Mesenchymal stem cell (in vitro differentiated cells and primary cell): ENCODE data around the gene DAND5.

ENCODE experiments used
- DNase-seq: peaks from one replicate; pipeline ENCODE4 v3.0.0-alpha.2; 2013
- H2AFZ ChIP-seq: one replicate; pipeline ENCODE4 v1.6.1; 2013; ENCODE audit warnings: low read depth, mild to moderate bottlenecking, control low read depth, inconsistent platforms, low read length, moderate library complexity
- H2AK5ac ChIP-seq: 2 replicates; pipeline ENCODE4 v1.6.1; 2013; ENCODE audit warnings: low read length, moderate library complexity, mild to moderate bottlenecking, inconsistent platforms; ENCODE audit not compliant: severe bottlenecking
- H2BK120ac ChIP-seq: one replicate; pipeline ENCODE4 v1.6.1; 2013; ENCODE audit warnings: low read depth, mild to moderate bottlenecking, inconsistent platforms, low read length, moderate library complexity
- H2BK12ac ChIP-seq, 2 experiments: one replicate each; pipeline ENCODE4 v1.6.1; 2013; ENCODE audit warnings: inconsistent platforms in 2 of 2, low read length in 2 of 2, mild to moderate bottlenecking in 2 of 2, moderate library complexity in 2 of 2, control low read depth in 1 of 2
- H2BK15ac ChIP-seq: one replicate; pipeline ENCODE4 v1.6.1; 2013; ENCODE audit warnings: mild to moderate bottlenecking, low read depth, inconsistent platforms; ENCODE audit not compliant: poor library complexity, severe bottlenecking
- H2BK5ac ChIP-seq: 2 replicates; pipeline ENCODE4 v1.6.1; 2013; ENCODE audit warnings: low read depth, mild to moderate bottlenecking, low read length, control low read depth, inconsistent platforms; ENCODE audit not compliant: poor library complexity, severe bottlenecking
- H3K14ac ChIP-seq, 2 experiments: one replicate each; pipeline ENCODE4 v1.6.1; 2013; ENCODE audit warnings: inconsistent platforms in 2 of 2, low read length in 2 of 2, control low read depth in 1 of 2, mild to moderate bottlenecking in 1 of 2, moderate library complexity in 1 of 2
- H3K18ac ChIP-seq, 2 experiments: one replicate each; pipeline ENCODE4 v1.6.1; 2013; ENCODE audit warnings: inconsistent platforms in 2 of 2, low read length in 2 of 2, control low read depth in 1 of 2, low read depth in 1 of 2, mild to moderate bottlenecking in 1 of 2
- H3K23ac ChIP-seq, 2 experiments: one replicate each; pipeline ENCODE4 v1.6.1; 2013; ENCODE audit warnings: inconsistent platforms in 2 of 2, low read length in 2 of 2, mild to moderate bottlenecking in 2 of 2, moderate library complexity in 2 of 2, control low read depth in 1 of 2
- H3K27ac ChIP-seq: 2 replicates; pipeline ENCODE4 v1.5.1; 2013; ENCODE audit warnings: mild to moderate bottlenecking, moderate library complexity, low read length, control low read depth, inconsistent platforms; ENCODE audit not compliant: poor library complexity, severe bottlenecking
- H3K27me3 ChIP-seq, 2 experiments: 2 replicates each; pipeline versions ENCODE4 v1.6.1 to v1.7.0; 2013; ENCODE audit warnings: low read length in 2 of 2, mild to moderate bottlenecking in 2 of 2, moderate library complexity in 2 of 2, control low read depth in 1 of 2, inconsistent platforms in 1 of 2; ENCODE audit not compliant: control insufficient read depth in 1 of 2, insufficient read depth in 1 of 2
- H3K36me3 ChIP-seq, 2 experiments: 2 replicates each; pipeline versions ENCODE4 v1.6.1 to v1.7.0; 2013; ENCODE audit warnings: low read length in 2 of 2, control low read depth in 1 of 2, inconsistent platforms in 1 of 2, low read depth in 1 of 2, mild to moderate bottlenecking in 1 of 2; ENCODE audit not compliant: insufficient read depth in 2 of 2, control insufficient read depth in 1 of 2
- H3K4ac ChIP-seq, 2 experiments: one replicate each; pipeline ENCODE4 v1.6.1; 2013; ENCODE audit warnings: inconsistent platforms in 2 of 2, low read length in 2 of 2, mild to moderate bottlenecking in 2 of 2, moderate library complexity in 2 of 2, control low read depth in 1 of 2, low read depth in 1 of 2
- H3K4me1 ChIP-seq: 2 replicates; pipeline ENCODE4 v1.6.1; 2013; ENCODE audit warnings: low read depth, low read length, control low read depth; ENCODE audit not compliant: control insufficient read depth, insufficient read depth
- H3K4me2 ChIP-seq: 2 replicates; pipeline ENCODE4 v1.6.1; 2013; ENCODE audit warnings: low read length, mild to moderate bottlenecking, inconsistent platforms; ENCODE audit not compliant: poor library complexity, severe bottlenecking
- H3K4me3 ChIP-seq, 2 experiments: 2 replicates each; pipeline versions ENCODE4 v1.5.1 to v1.7.0; 2013; ENCODE audit warnings: low read length in 2 of 2, mild to moderate bottlenecking in 2 of 2, control low read depth in 1 of 2, low read depth in 1 of 2; ENCODE audit not compliant: insufficient read depth in 1 of 2
- H3K79me1 ChIP-seq: replicated peaks from 2 replicates; pipeline ENCODE4 v1.6.1; 2013; ENCODE audit warnings: mild to moderate bottlenecking, control low read depth, low read length, inconsistent platforms; ENCODE audit not compliant: poor library complexity, severe bottlenecking
- H3K9ac ChIP-seq: 2 replicates; pipeline ENCODE4 v1.7.0; 2013; ENCODE audit warnings: mild to moderate bottlenecking, low read length, moderate library complexity
- H3K9me3 ChIP-seq: 2 replicates; pipeline ENCODE4 v1.7.0; 2013; ENCODE audit warnings: mild to moderate bottlenecking, low read length; ENCODE audit not compliant: control insufficient read depth
- H4K8ac ChIP-seq: one replicate; pipeline ENCODE4 v1.6.1; 2013; ENCODE audit warnings: inconsistent platforms, mild to moderate bottlenecking, low read length, moderate library complexity
- H4K91ac ChIP-seq: one replicate; pipeline ENCODE4 v1.6.1; 2013; ENCODE audit warnings: mild to moderate bottlenecking, low read length, inconsistent platforms
- WGBS: methylation state at CpG from one replicate; pipeline ENCODE4 v1.1.7; 2013; ENCODE audit warnings: mixed read lengths; 5-methylcytosine and 5-hydroxymethylcytosine counted together

DAND5 gene

GRCh38 chr19:12994701-12995595, 25.6 kb downstream of the DAND5 start, which contains the start of gene NFIX:
Gene NFIX, plus strand, starts transcription at chr19:12995475. Its CDS starts 363 bp downstream, at chr19:12995838.
- Histone ChIP-seq H3K18ac (peak within 1 kb of the TSS; percentile 16 to 83), H3K4me2 (peak within 1 kb of the TSS; percentile 86), H3K14ac (peak within 1 kb of the TSS in 1 of 2 experiments; percentile 22), H2AK5ac (no peak within 1 kb of the TSS), H2BK15ac (no peak within 1 kb of the TSS), H2BK5ac (no peak within 1 kb of the TSS), H3K27ac (no peak within 1 kb of the TSS), H3K36me3 (peaks cover 11 to 13% of the 10 kb centered on the region in 2 experiments), H2BK12ac (no peak within 1 kb of the TSS), H4K91ac (no peak within 1 kb of the TSS), H3K4me3 (peak within 1 kb of the TSS; percentile 66 to 91), H3K23ac (peak within 1 kb of the TSS in 1 of 2 experiments; percentile 14), H3K4ac (peak within 1 kb of the TSS in 1 of 2 experiments; percentile 17), H3K9ac (peak within 1 kb of the TSS; percentile 95), H2BK120ac (no peak within 1 kb of the TSS), H3K27me3 (peaks cover 0 to 43% of the 10 kb centered on the region in 2 experiments), H3K79me1 (no peaks in the 10 kb centered on the region), H4K8ac (peak within 1 kb of the TSS; percentile 64), H2AFZ (peak within 1 kb of the TSS; percentile 54), H3K4me1 (peaks cover 19% of the 10 kb centered on the region), H3K9me3 (no peaks in the 10 kb centered on the region)
- DNase-seq, result peak; percentile 69
- WGBS, result 43% methylated on average over 24 of the region's 84 CpGs

- H3K27me3 ChIP-seq, result peaks cover 0 to 37% of the 10 kb centered on the region in 2 experiments
These were observed 26.4 kb downstream of the DAND5 start for GRCh38 chr19:12995596-12996405.

GRCh38 chr19:12996406-12997094, 27.2 kb downstream of the DAND5 start:
- no peak overlapping the region for H2AK5ac ChIP-seq
- DNase-seq, result no peak
- peak overlapping the region; percentile 64 for H4K8ac ChIP-seq
- no peak overlapping the region for H2BK5ac ChIP-seq
- no peak overlapping the region for H3K27ac ChIP-seq
- peak overlapping the region in 1 of 2 experiments; percentile 14 for H3K23ac ChIP-seq
- no peak overlapping the region for H3K4ac ChIP-seq
- H3K14ac ChIP-seq, result no peak overlapping the region
- no peak overlapping the region for H2BK120ac ChIP-seq
- H3K36me3 ChIP-seq, result peaks cover 11 to 16% of the 10 kb centered on the region in 2 experiments
- peak overlapping the region; percentile 86 for H3K4me2 ChIP-seq
- 11% methylated on average over 32 of the region's 52 CpGs for WGBS
- H2AFZ ChIP-seq, result no peak overlapping the region
- peaks cover 0 to 32% of the 10 kb centered on the region in 2 experiments for H3K27me3 ChIP-seq
- peak overlapping the region; percentile 66 to 91 for H3K4me3 ChIP-seq
- H2BK12ac ChIP-seq, result no peak overlapping the region
- H3K9me3 ChIP-seq, result no peaks in the 10 kb centered on the region
- no peaks in the 10 kb centered on the region for H3K79me1 ChIP-seq
- H3K4me1 ChIP-seq, result peaks cover 19% of the 10 kb centered on the region
- H2BK15ac ChIP-seq, result no peak overlapping the region
- H3K9ac ChIP-seq, result peak overlapping the region; percentile 95
- peak overlapping the region in 1 of 2 experiments; percentile 83 for H3K18ac ChIP-seq
- no peak overlapping the region for H4K91ac ChIP-seq

More at GRCh38 chr19:12995596-12996405, 26.4 kb downstream of the DAND5 start:
- Histone ChIP-seq H2BK15ac (no peak overlapping the region), H3K4ac (peak overlapping the region in 1 of 2 experiments; percentile 17), H2BK12ac (no peak overlapping the region), H2AK5ac (no peak overlapping the region), H3K79me1 (no peaks in the 10 kb centered on the region), H4K91ac (no peak overlapping the region), H2BK5ac (no peak overlapping the region), H2BK120ac (no peak overlapping the region), H3K36me3 (peaks cover 11 to 13% of the 10 kb centered on the region in 2 experiments), H4K8ac (peak overlapping the region; percentile 64), H3K23ac (peak overlapping the region in 1 of 2 experiments; percentile 14), H3K18ac (peak overlapping the region in 1 of 2 experiments; percentile 83), H2AFZ (peak overlapping the region; percentile 54), H3K4me1 (peaks cover 19% of the 10 kb centered on the region), H3K9me3 (no peaks in the 10 kb centered on the region), H3K4me2 (peak overlapping the region; percentile 86), H3K9ac (peak overlapping the region; percentile 95), H3K27ac (no peak overlapping the region), H3K14ac (no peak overlapping the region), H3K4me3 (peak overlapping the region; percentile 66 to 91)
- WGBS, result 2% methylated on average over 61 of the region's 129 CpGs
- peak; percentile 45 for DNase-seq
